HG03060 (cell line): ENCODE measurements around the gene EREG.
A peak's percentile ranks its signal among the peaks of the same experiment; 100 is the strongest.

Experiments
- ATAC-seq: cut with Tn5 transposase; IDR thresholded peaks from one replicate; pipeline ENCODE4 v1.9.1; 2021; ENCODE audit warnings: low read depth, moderate number of reproducible peaks; ENCODE audit not compliant: unreplicated experiment

Gene EREG, protein sequence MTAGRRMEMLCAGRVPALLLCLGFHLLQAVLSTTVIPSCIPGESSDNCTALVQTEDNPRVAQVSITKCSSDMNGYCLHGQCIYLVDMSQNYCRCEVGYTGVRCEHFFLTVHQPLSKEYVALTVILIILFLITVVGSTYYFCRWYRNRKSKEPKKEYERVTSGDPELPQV

DNA sequence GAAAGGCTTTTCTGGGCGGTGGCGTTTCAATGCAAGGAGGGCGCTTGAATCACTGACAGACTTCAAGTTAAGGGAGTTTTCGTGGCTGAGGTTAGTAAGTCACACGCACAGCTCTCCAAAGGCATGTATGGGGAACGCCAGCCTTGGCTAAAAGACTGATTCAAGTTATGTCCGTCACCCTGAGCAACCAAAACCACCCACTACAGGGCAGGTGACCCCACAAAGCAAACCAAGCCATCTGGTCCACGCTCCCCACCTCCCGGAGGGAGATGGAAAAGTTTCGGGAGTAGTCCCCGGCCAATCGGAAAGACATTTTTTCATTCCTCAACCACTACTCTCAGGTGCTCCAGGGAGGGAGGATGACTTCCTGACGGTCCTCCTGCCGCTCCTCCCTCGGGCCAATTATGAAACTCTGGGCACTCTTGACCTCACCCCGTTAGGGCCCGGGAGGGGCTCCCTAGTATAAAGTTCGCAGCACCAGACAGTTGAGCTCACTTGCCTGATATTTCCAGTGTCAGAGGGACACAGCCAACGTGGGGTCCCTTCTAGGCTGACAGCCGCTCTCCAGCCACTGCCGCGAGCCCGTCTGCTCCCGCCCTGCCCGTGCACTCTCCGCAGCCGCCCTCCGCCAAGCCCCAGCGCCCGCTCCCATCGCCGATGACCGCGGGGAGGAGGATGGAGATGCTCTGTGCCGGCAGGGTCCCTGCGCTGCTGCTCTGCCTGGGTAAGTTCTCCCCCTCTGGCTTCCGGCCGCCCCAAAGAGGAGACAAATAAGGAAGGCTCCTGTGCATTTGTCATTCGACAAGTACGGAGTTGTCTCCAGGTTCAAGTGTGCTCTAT, at the start of gene EREG:
TSS of gene EREG (plus strand) at position 494 of the 840 bp plus-strand sequence. CDS start at position 658, 164 bp downstream.
- ATAC-seq = no peak

DNA sequence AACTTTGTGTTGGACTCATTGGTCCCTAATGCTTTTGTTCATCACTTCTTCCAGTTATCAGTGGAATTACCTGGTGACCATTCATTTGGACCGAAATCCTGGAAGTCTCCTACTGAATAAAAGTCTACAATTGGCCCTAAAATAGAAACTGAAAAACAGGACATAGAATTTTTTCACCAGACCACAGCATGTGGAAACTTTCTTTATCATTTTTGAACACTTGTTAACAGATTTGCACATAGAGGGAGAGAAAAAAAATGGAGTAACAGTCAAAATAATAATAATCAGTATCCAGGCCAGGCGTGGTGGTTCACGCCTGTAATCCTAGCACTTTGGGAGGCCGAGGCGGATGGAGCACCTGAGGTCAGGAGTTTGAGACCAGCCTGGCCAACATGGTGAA, 49.6 kb upstream of the EREG start:
- no peak for ATAC-seq

DNA sequence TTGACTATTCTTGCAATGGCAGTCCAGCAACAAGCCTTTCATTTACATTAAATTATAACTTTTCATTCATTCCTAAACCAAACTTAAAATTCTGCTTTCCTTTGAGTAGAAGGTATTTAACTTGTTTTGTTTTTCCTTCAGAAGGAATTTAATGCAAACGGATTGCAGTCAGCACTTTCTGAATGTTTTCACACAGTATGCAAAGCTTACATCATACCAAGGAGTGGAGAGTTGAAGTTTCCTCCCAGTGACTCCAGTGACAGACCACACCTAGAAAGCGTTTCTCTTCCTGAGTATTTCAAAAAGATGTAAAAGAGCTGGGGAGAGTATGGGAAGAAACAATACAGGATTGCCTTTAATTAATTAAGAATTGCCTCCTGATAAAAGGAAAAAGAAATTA, 48.5 kb upstream of the EREG start:
- ATAC-seq = no peak

DNA sequence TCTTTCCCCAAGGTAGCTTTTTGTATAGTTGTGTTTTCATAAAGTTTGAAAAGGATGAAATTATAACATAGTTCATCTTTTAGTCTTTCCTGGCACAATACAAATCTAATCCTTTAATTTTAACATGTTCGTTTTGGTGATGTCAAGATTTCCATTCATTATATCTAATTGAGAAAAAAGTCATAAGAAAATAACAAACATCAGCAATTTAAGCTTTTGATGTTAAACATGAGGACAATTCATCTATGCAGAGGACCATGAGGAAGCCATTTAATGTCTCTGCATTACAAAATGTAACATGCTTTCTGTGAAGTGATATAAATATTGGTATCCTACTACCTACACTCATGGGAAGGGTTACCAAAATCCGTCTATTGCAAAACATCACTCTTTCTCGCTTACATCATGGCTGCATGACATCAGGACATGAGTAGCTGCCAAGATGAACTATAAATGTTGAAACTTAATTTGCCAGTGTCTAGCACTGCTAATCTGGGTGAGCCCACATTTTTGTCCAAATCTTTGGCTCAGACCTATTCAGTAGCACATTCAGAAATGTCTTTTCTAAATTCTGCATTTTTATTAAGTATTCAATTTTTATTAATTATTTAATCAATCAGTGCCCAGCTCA, 47.2 kb upstream of the EREG start:
- ATAC-seq = no peak

DNA sequence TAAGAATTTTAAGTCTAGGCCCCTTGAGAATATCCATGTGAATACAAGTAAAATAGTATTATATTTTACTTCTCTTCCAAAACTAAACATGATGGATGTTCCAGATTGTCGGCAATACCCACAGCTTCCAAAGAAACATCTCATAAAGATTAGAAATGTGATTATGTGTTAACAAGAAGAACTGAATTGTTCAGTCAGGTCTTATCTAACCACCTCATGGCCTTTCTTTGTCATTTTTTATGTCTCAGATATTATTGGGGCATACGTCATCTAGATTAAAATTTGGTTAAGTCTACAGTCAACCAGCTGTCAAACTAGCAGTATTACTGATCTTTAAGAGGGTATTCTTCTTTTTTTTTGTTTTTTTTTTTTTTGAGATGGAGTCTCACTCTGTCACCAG, 46.7 kb upstream of the EREG start:
- ATAC-seq = no peak

DNA sequence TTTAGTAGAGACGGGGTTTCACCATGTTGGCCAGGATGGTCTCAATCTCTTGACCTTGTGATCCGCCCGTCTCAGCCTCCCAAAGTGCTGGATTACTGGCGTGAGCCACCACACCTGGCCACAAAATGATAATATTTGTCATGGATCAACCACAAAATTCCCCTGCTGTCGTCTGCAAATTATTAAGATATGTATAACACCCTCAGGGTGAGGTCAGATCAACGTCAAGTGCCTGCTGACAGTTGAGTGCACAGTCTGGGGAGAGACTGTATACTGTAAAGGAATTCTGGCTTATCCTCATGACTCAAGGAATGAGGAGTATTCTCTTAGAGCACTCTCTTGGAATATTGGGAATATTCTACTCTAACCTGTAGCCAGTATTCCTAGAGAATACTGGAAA, 45.5 kb upstream of the EREG start:
- no peak for ATAC-seq

DNA sequence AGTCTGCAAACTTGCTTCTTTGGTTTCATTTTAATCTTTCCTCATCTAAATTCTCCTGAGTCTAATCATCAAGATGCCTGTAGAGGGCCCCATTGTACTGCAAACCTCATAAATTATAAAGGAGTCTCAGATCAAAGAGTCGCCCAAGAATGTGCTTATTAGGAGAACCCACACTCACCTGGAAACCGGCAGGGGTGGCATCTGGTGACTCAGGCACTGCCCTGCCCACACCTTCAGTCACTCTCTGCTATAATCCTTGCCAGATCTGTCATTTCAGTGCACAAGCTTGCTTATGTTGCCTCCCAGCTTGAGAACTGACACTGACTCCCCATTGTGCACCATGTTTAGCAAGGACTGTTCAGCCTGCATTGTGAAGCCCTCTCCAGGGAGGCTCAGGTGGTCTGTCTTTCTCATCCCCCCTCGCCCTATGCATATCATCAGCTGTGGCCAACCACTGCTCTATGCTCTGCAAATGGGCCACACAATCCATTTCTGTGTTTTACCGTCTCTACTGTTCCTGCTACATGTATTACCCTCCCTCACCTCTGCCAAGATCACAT, 44.3 kb upstream of the EREG start:
- no peak for ATAC-seq

DNA sequence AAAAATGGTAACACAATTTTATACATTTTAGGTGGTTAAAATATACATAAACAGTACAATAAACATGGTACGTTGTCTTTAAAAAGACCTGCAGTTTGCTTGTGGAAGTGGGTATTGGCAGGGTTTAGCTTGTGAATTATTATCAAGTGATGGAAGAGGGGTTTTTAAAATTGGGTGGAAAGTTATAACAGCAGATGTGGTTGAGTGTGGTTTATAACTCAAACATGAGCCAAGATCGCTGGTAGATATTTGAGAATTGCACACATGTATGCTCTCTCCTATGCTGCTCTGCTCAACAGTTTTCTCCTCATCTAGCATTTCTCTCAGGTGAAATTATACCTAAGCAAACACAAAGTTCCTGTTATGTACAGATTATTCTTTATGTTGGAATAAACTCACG, 42.6 kb upstream of the EREG start:
- ATAC-seq = no peak

DNA sequence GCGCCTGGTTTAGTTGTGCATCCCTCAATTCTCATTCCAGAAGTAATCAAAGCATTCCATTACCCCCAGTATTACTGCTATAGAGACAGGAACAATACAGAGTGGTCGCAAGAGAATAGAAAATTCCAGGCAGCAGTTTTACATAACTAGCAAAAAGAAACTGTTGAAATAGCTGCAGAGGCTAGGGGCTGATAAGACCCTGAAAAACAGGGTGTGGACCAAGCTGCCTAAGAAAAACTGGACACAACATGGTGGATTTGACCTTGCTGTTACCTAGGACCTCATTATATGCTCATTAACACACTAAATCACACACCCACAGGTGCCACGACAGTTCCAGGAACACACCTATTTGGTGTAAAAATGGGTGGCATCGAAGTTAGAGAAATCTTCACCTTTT, 41.3 kb upstream of the EREG start:
- no peak for ATAC-seq

DNA sequence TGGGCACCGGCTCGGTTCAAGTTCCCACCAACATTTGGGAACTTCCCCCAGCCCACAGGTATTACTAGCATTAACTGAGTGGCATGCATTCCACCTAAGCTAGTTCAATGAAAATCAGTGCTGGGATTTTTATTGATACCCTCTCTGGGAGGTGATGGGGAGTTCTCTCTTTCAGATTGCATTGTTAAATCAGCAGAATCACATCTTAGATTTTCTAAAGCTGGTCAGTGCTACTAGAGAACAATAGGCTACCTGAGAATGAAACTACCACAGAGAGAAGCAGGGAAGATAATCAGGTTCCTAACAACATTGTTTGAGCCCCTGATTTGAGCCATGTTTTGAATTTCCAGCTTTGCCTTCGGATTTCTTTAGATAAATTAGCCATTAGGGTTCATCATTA, 40.7 kb upstream of the EREG start:
- no peak for ATAC-seq

DNA sequence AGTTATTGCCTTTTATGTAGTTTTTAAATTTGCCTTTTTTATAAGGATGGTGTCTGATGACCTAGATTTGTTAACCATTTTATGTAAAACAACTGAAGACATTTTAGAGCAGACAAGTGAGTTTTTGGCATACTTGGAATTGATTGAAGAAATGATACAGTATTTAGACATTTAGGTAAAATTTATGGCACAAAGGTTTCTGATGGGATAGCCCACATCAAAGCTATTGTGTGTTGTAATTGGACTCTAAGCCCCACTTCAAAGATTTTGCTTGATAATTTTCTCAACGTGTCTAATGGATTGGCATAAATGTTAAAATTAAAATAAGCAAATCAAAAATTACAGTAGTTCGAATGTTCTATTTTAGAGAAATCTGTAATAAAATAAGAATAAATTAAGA, 39.1 kb upstream of the EREG start:
- ATAC-seq = no peak

DNA sequence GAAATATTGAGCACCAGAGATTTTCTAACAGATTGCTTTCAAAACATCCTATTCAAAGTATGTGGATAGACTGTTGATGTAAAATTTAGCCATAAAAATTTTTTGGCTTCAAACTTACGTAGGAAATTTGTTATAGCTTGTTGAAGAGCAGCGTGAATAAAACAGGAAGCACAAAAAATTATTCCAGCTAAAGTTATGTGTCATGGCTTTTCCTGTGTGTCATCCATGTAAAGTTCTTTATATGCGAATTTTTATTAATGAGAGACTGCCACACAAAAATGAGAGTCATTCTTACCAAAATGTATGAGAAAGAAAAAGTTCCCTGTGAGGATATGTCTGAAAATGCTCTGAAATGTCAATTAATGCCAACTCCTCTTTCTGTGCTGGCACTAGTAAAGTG, 37.2 kb upstream of the EREG start:
- ATAC-seq = no peak

DNA sequence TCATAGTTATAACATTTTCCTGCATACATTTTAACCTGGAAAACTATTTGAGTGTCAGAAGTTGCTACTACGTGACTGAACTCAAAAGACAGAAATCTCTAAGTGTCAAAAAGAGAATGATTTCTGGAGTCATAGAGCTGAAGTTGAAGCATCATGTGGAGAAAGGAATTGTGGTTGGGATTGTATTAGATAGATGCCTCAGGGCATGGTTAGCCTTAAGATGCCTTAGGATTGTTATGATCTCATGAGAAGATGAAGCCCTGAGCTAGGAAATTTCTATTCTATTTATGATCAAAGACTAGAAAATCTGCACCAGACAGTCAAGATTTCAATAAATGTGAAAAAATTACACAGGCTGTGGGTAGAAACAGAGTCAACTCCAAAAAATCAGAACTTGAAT, 36.4 kb upstream of the EREG start:
- ATAC-seq = no peak

DNA sequence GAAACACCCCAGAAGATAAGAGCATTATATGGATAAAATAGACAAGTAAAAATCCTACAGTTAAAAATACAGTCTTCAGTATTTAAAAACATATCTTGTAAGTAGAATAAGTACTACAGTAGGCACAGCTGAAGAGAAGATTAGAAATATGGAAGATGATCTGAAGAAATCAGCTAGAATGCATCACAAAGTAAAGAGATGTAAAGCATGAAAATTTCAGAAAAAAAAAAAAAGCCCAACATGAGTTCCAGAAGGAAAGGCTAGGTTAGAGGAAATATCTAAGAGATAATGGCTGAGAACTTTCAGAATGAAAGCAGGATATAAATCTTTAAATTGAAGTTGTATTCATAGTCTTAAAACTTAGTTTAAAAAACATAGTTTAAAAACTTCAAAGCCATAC, 35.6 kb upstream of the EREG start:
- no peak for ATAC-seq

DNA sequence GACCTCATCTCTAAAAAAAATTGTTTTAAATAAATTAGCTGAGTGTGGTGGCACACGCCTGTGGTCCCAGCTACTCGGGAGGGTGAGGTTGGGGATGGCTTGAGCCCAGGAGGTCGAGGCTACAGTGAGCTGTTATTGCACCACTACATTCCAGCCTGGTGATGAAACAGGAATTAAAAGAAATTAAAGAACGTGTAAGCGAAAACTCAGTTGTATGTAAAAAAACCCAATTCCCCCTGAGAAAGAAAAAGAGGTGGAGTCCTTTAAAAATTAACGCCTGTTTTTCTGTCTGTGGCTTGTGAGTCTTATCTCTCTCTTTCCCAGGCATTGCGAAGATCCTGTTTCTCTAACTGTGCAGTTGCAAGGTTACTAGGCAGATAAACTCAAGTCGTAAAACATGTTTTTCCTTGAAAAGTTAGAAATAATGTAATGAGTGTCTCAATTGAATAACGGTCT, 34.6 kb upstream of the EREG start:
- ATAC-seq = no peak

DNA sequence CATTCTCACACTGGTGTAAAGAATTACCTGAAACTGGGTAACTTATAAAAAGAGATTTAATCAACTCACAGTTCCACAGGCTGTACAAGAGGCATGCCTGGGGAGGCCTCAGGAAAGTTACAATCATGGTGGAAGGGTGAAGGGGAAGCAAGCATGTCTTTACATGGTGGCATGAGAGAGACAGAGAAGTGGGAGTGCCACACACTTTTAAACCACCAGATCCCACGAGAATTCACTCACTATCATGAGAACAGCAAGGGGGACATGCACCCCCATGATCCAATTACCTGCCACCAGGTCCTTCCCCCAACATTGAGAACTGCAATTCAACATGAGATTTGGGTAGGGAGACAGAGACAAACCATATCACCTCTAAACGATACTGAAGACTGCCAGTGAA, 33.7 kb upstream of the EREG start:
- ATAC-seq = no peak

DNA sequence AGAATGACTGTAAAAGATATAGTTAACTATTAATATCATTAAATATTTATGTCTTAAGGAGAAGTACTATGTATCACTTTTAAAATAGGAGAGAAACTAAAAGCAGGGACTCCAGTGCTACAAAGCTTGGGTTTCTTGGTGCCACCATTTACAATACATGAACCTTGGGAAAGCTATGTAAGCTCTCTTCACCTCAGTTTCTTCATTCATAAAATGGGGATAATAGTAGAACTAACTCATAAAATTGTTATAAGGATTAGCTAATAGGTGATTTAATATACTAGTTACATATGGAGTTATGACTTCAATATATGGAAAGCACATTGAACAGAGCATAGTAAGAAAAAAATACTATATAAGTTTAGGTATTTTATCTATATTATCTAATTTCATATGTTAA, 33.0 kb upstream of the EREG start:
- no peak for ATAC-seq

DNA sequence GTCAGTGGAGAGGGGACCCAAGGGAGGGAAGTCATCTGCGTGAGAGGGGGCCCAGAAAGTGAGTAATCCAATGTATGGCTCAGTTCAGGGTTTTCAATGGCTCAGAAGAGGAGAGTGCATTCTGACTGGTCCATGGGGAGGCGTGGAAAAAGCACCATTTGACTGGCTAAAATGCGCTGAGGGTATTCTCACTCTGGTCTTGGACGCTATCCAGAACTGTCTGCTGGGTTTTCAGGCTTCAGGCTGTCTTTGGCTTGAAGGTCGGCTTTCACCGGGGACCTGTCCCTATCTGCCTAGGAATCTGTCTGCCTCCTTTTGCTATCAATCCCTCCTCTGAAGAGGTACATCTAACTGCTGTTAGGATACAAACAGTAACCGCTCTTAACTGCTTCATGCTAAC, 30.3 kb upstream of the EREG start:
- ATAC-seq = no peak

DNA sequence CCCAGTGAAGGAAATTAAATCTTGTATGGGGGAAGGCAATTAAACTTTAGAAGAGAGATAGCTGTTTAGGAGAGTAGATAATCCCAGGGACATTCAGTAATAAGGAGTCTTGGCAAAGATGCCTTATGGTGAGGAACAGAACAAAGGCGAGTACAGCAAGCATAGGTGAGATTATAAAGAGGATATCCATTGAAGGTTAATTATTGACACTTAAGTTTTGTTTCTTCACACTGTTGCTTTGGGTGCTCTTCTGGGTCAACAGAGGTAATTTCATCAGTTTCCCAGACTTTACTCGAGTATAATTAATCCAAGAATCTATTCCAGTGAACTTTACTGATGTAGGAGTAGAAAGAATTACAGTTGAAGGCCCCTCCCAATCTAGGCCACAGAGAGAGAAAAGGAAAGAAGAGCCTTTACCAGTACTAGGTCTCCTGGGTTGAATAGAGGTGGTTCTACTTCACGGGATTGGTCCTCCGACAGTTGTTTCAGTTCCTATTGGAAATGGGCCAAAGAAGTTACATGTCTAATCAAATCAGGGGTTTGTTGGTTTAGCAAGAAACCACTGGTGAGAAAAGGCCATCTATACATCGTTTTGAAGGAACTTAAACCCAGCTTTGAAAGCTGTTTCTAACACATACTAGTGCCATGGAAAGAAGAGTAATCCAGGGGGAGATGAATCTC, 29.5 kb upstream of the EREG start:
- ATAC-seq = peak; percentile 93

DNA sequence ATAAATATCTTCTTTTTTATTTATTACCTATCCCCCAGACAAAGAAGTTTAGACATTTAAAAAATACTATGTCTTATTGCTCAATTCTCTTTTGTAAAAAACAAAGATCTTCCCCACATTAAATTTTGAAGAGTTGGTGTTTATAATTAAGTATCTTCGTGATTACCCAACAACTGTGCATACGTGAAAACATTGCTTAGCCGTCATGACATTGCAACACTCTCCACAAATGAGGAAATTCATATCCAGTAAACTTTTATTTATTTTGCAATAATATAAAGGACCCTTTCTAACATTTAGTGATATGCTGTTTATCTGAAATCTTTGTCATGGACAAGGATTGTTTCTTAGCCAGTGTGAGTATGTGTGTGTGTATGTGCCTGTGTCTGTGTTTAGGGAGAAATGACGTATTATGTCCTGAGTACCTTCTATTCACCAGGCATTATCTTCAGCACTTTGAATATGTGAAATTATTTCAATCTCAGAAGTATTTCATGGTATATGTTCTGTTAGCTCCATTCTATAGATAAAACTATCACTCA, 26.1 kb upstream of the EREG start:
- ATAC-seq = no peak

DNA sequence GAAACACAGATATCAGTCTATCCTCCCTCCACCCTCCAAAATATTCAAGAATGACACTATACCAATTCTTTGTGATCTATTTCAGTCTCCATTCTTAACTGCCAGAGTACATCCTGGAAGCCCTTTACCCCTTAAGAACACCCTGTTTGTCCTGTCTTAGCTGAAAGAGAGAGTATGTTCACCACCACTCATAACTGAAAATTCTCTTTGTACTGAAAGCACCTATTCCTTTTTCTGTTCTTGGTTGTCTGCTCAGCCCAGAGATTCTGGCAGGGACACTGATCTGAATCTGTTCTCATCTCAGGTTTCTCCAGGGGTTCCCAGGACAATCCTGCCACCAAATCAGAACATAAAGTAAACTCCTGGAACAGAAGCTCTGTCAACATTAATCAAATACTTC, 25.4 kb upstream of the EREG start:
- no peak for ATAC-seq
